Tibial nerve (tissue), 4 donors: ENCODE results near the gene CELA1. TPM values are rescaled to one million over a fixed set of nuclear protein-coding genes. Genes with fewer than 3 reads are reported as not detected.

ENCODE experiments used
- DNase-seq, 2 donors: peaks; one replicate each; pipeline ENCODE4 v3.0.0-alpha.2; 2019; ENCODE audit warnings: low spot score in 2 of 2
- H3K27ac ChIP-seq, 4 donors: fragments of 200-600 bp; sonication (generic) in 3 of 4; one replicate each; pipeline ENCODE4 v1.5.1; 2017 to 2019; ENCODE audit warnings: mild to moderate bottlenecking in 1 of 4
- H3K27me3 ChIP-seq, 2 donors: fragments of 200-600 bp; sonication (generic) in 1 of 2; one replicate each; pipeline versions ENCODE4 v1.5.1 to v1.6.0; 2017 to 2019
- H3K36me3 ChIP-seq, 3 donors: fragments of 200-600 bp; sonication (generic); one replicate each; pipeline ENCODE4 v1.5.1; 2018 to 2019
- H3K4me1 ChIP-seq, 4 donors: fragments of 200-600 bp; sonication (generic) in 3 of 4; one replicate each; pipeline ENCODE4 v1.5.1; 2017 to 2019
- H3K4me3 ChIP-seq, 4 donors: fragments of 200-600 bp; sonication (generic) in 3 of 4; one replicate each; pipeline ENCODE4 v1.5.1; 2017 to 2019; ENCODE audit warnings: mild to moderate bottlenecking in 1 of 4, moderate library complexity in 1 of 4
- H3K9me3 ChIP-seq, 4 donors: fragments of 200-600 bp; sonication (generic) in 3 of 4; one replicate each; pipeline ENCODE4 v1.5.1; 2017 to 2019
- CTCF ChIP-seq, 5 experiments: fragments of 200-600 bp in 3 of 5; fragments of 450-650 bp in 2 of 5; sonication (generic) in 3 of 5; IDR thresholded peaks; one replicate each; pipeline ENCODE4 v1.5.1; 2016 to 2019; ENCODE audit warnings: antibody characterized with exemption in 5 of 5, mild to moderate bottlenecking in 3 of 5, moderate library complexity in 2 of 5
- EP300 ChIP-seq, 2 donors: sonication (generic); formaldehyde crosslinking; IDR thresholded peaks; one replicate each; pipeline ENCODE4 v1.6.1; 2017; ENCODE audit warnings: antibody characterized with exemption in 2 of 2, mild to moderate bottlenecking in 1 of 2
- POLR2A ChIP-seq, 2 donors: fragments of 450-650 bp; IDR thresholded peaks; one replicate each; pipeline ENCODE4 v1.6.1; 2017; ENCODE audit warnings: antibody characterized with exemption in 2 of 2, mild to moderate bottlenecking in 2 of 2, moderate library complexity in 2 of 2
- WGBS, 2 donors: methylation state at CpG; one replicate each; pipeline ENCODE4 v1.1.5; 2018; 5-methylcytosine and 5-hydroxymethylcytosine counted together
- total RNA-seq, 4 donors: library from RNA; depleted of rRNA; stranded (reverse); fragments of >200 nt; gene quantifications; one replicate each; pipeline ENCODE4 v1.1.0, GENCODE V29; 2016

CELA1 gene
- total RNA-seq, 4 donors from 2014 or later, result not detected

- H3K4me1 ChIP-seq, result peaks cover 0 to 11% (median 10%) of the 10 kb centered on the region in 4 donors
- no peaks in the 10 kb centered on the region for H3K9me3 ChIP-seq
- H3K27me3 ChIP-seq, result peaks cover 0 to 28% of the 10 kb centered on the region in 2 donors
- DNase-seq, result no peak
- H3K36me3 ChIP-seq, result no peaks in the 10 kb centered on the region
- H3K27ac ChIP-seq, result no peak overlapping the region
- TF ChIP-seq CTCF (IDR thresholded peaks at IDR 0.05) (no peak), POLR2A (IDR thresholded peaks at IDR 0.05) (no peak), EP300 (IDR thresholded peaks at IDR 0.05) (no peak)
- whole genome bisulfite sequencing, 2 donors, result 58 to 59% methylated on average over 10 of the region's 10 CpGs
- H3K4me3 ChIP-seq, result no peak overlapping the region
These were observed 41.8 kb upstream of the CELA1 start for GRCh38 chr12:51388069-51388799.

- 65 to 79% methylated on average over 4 of the region's 4 CpGs for WGBS, 2 donors
- H3K4me1 ChIP-seq, result peaks cover 0 to 6% (median 3%) of the 10 kb centered on the region in 4 donors
- peaks cover 0 to 10% of the 10 kb centered on the region in 2 donors for H3K27me3 ChIP-seq
- no peak for DNase-seq
- no peaks in the 10 kb centered on the region for H3K9me3 ChIP-seq
- H3K36me3 ChIP-seq, result no peaks in the 10 kb centered on the region
- no peak for TF ChIP-seq POLR2A (IDR thresholded peaks at IDR 0.05)
- no peak for TF ChIP-seq CTCF (IDR thresholded peaks at IDR 0.05)
- no peak for TF ChIP-seq EP300 (IDR thresholded peaks at IDR 0.05)
- no peak overlapping the region for H3K4me3 ChIP-seq
- no peak overlapping the region for H3K27ac ChIP-seq
These were observed 39.9 kb upstream of the CELA1 start for GRCh38 chr12:51386351-51386750.

- Histone ChIP-seq H3K4me1 (no peaks in the 10 kb centered on the region), H3K9me3 (no peaks in the 10 kb centered on the region), H3K36me3 (no peaks in the 10 kb centered on the region), H3K27ac (no peak overlapping the region), H3K4me3 (no peak overlapping the region), H3K27me3 (no peaks in the 10 kb centered on the region)
- TF ChIP-seq EP300 (IDR thresholded peaks at IDR 0.05), result no peak
- TF ChIP-seq CTCF (IDR thresholded peaks at IDR 0.05), result no peak
- no peak for TF ChIP-seq POLR2A (IDR thresholded peaks at IDR 0.05)
- WGBS, 2 donors, result 53 to 79% methylated on average over 6 of the region's 6 CpGs
- no peak for DNase-seq
These were observed 36.9 kb upstream of the CELA1 start for GRCh38 chr12:51383269-51383905.

GRCh38 chr12:51382173-51382572 is 35.7 kb upstream of the CELA1 start:
- no peak overlapping the region for H3K27ac ChIP-seq

More at GRCh38 chr12:51382173-51382572, 35.7 kb upstream of the CELA1 start:
- TF ChIP-seq POLR2A (IDR thresholded peaks at IDR 0.05) (no peak), CTCF (IDR thresholded peaks at IDR 0.05) (no peak), EP300 (IDR thresholded peaks at IDR 0.05) (no peak)
- no peak for DNase-seq
- WGBS, 2 donors, result 80 to 87% methylated on average over 7 of the region's 7 CpGs
- Histone ChIP-seq H3K4me1 (no peaks in the 10 kb centered on the region), H3K27me3 (no peaks in the 10 kb centered on the region), H3K4me3 (no peak overlapping the region), H3K9me3 (no peaks in the 10 kb centered on the region), H3K36me3 (no peaks in the 10 kb centered on the region)
